ENCODE data around the gene DPP9. TPM values are rescaled to one million over a fixed set of nuclear protein-coding genes. Genes with fewer than 3 reads are reported as not detected.

DPP9 gene
- total and polyA plus RNA-seq, 2 of the 13 experiments (the other 11 are each of a cell fraction or from before 2014, with no cell fraction given): 8.4 to 25.8 TPM

GRCh38 chr19:4768934-4769777, 45.5 kb upstream of the DPP9 start (continued):
- TF ChIP-seq AHDC1 (CRISPR knock-in tag; IDR thresholded peaks at IDR 0.05; ENCODE audit: borderline replicate concordance) (peak; percentile 99), MATR3 (CRISPR knock-in tag; IDR thresholded peaks at IDR 0.05) (no peak), THAP9 (CRISPR knock-in tag; IDR thresholded peaks at IDR 0.05; ENCODE audit: borderline replicate concordance) (peak; percentile 98), SMC3 (IDR thresholded peaks at IDR 0.05; ENCODE audit: low read length) (peak; percentile 40; the same call in 1 of the 2 replicates), ZEB1 (IDR thresholded peaks at IDR 0.05; ENCODE audit: insufficient replicate concordance, low read depth) (peak; percentile 76), NFE2L2 (IDR thresholded peaks at IDR 0.05; ENCODE audit: low read length) (no peak), DNMT1 (CRISPR knock-in tag; IDR thresholded peaks at IDR 0.05) (peak; percentile 95), ZFYVE20 (CRISPR knock-in tag; IDR thresholded peaks at IDR 0.05; ENCODE audit: borderline replicate concordance, low read depth) (peak; percentile 100), CREBL2 (CRISPR knock-in tag; IDR thresholded peaks at IDR 0.05; ENCODE audit: borderline replicate concordance) (peak; percentile 100), ZFP37 (CRISPR knock-in tag; IDR thresholded peaks at IDR 0.05; ENCODE audit: borderline replicate concordance) (peak; percentile 100), ZNF34 (CRISPR knock-in tag; IDR thresholded peaks at IDR 0.05; ENCODE audit: borderline replicate concordance) (peak; percentile 99), ZNF326 (CRISPR knock-in tag; IDR thresholded peaks at IDR 0.05; ENCODE audit: borderline replicate concordance) (peak; percentile 99), GPN1 (CRISPR knock-in tag; IDR thresholded peaks at IDR 0.05; ENCODE audit: borderline replicate concordance) (peak; percentile 100)
- TF ChIP-seq, protein P1, sequence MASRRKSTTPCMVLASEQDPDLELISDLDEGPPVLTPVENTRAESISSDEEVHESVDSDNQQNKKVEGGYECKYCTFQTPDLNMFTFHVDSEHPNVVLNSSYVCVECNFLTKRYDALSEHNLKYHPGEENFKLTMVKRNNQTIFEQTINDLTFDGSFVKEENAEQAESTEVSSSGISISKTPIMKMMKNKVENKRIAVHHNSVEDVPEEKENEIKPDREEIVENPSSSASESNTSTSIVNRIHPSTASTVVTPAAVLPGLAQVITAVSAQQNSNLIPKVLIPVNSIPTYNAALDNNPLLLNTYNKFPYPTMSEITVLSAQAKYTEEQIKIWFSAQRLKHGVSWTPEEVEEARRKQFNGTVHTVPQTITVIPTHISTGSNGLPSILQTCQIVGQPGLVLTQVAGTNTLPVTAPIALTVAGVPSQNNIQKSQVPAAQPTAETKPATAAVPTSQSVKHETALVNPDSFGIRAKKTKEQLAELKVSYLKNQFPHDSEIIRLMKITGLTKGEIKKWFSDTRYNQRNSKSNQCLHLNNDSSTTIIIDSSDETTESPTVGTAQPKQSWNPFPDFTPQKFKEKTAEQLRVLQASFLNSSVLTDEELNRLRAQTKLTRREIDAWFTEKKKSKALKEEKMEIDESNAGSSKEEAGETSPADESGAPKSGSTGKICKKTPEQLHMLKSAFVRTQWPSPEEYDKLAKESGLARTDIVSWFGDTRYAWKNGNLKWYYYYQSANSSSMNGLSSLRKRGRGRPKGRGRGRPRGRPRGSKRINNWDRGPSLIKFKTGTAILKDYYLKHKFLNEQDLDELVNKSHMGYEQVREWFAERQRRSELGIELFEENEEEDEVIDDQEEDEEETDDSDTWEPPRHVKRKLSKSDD (CRISPR knock-in tag; IDR thresholded peaks at IDR 0.05; ENCODE audit: low read depth): peak; percentile 100
